Fibroblast of skin of left biceps (primary cell): ENCODE data around the gene EDN1.
A peak's percentile ranks its signal among the peaks of the same experiment; 100 is the strongest.
"Not testable (repeated sequence)": the region's sequence is repeated elsewhere in the genome, so short reads cannot be mapped to it uniquely, and the experiment has no call there.

Source experiments
- DNase-seq, 2 experiments: peaks; one replicate each; pipeline ENCODE4 v3.0.0-alpha.2; 2013; ENCODE audit warnings: low read depth in 2 of 2

Gene EDN1

GRCh38 chr6:12294851-12295536 lies 4.8 kb downstream of the EDN1 start:
- no peak for DNase-seq

- no peak for DNase-seq
Measured at GRCh38 chr6:12295558-12296254, 5.5 kb downstream of the EDN1 start.

- peak; percentile 66 to 71 for DNase-seq
Measured at GRCh38 chr6:12296255-12296573, 6.1 kb downstream of the EDN1 start.

- DNase-seq, result no peak
Measured at GRCh38 chr6:12296604-12297003, 6.4 kb downstream of the EDN1 start.

GRCh38 chr6:12297363-12298016 lies 7.3 kb downstream of the EDN1 start:
- no peak for DNase-seq

- DNase-seq, result no peak
Measured at GRCh38 chr6:12298017-12298978, 8.1 kb downstream of the EDN1 start.

- no peak for DNase-seq
Measured at GRCh38 chr6:12298995-12299394, 8.8 kb downstream of the EDN1 start.

GRCh38 chr6:12301018-12301417 lies 10.9 kb downstream of the EDN1 start:
- no peak for DNase-seq

GRCh38 chr6:12304487-12304886 lies 14.3 kb downstream of the EDN1 start:
- no peak for DNase-seq

- DNase-seq, result no peak
Measured at GRCh38 chr6:12309070-12309469, 18.9 kb downstream of the EDN1 start.

- no peak for DNase-seq
Measured at GRCh38 chr6:12311106-12311505, 20.9 kb downstream of the EDN1 start.

- DNase-seq, result peak in 1 of 2 experiments; percentile 46
Measured at GRCh38 chr6:12312736-12313135, 22.6 kb downstream of the EDN1 start.

- DNase-seq, result no peak
Measured at GRCh38 chr6:12313306-12313991, 23.3 kb downstream of the EDN1 start.

GRCh38 chr6:12313992-12314589 lies 23.9 kb downstream of the EDN1 start:
- DNase-seq, result no peak

GRCh38 chr6:12314751-12315150 lies 24.6 kb downstream of the EDN1 start:
- DNase-seq, result no peak

GRCh38 chr6:12315292-12316081 lies 25.3 kb downstream of the EDN1 start:
- DNase-seq, result no peak

GRCh38 chr6:12318749-12319148 lies 28.6 kb downstream of the EDN1 start:
- no peak for DNase-seq

GRCh38 chr6:12320074-12320473 lies 29.9 kb downstream of the EDN1 start:
- DNase-seq, result not testable (repeated sequence)

- peak in 1 of 2 experiments; percentile 5 for DNase-seq
Measured at GRCh38 chr6:12324099-12324498, 33.9 kb downstream of the EDN1 start.

- no peak for DNase-seq
Measured at GRCh38 chr6:12324748-12325147, 34.6 kb downstream of the EDN1 start.
